Limb (tissue), 2 donors: ENCODE results near the gene SAMD11.

Experiments
- DNase-seq, 2 donors: peaks; one replicate each; pipeline ENCODE4 v3.0.0-alpha.2; 2016; ENCODE audit errors: extremely low spot score in 2 of 2

The SAMD11 gene

GRCh38 chr1:993379-993995, 69.8 kb downstream of the SAMD11 start:
- DNase-seq, result no peak
